Measurements from ENCODE around the gene MRPL24. TPM values are rescaled to one million over a fixed set of nuclear protein-coding genes. Genes with fewer than 3 reads are reported as not detected.
A peak's percentile ranks its signal among the peaks of the same experiment; 100 is the strongest.

The MRPL24 gene
- total RNA-seq, 4 donors from 2014 or later = 22.9 to 55.6 (median 35.9) TPM

DNA sequence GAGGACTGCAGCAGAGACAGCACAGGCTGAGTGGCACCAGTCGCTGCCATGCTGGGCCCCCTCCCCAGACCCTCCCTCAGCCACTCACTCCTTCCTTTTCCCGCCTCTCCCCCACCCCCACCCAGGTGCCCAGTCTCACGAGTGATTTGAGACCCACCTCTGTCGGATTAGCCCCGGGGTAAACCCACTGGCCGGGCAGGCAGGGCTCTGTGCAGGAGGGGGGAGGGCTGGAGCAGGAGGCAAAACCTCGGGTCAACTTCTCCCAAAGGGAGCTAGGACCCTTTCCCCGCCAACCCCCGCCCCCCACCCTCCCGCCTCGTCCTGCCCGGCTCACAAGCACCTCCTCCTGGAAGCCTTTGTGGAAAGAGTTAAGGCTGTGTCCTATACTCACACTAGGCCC is 3.5 kb upstream of the MRPL24 start:
- no peak for TF ChIP-seq POLR2A (IDR thresholded peaks at IDR 0.05)
- TF ChIP-seq CTCF (IDR thresholded peaks at IDR 0.05) = no peak
- DNase-seq = no peak
- H3K36me3 ChIP-seq = peaks cover 9 to 18% of the 10 kb centered on the region in 2 donors
- H3K4me1 ChIP-seq = peaks cover 47 to 50% of the 10 kb centered on the region in 2 donors
- no peaks in the 10 kb centered on the region for H3K9me3 ChIP-seq
- no peaks in the 10 kb centered on the region for H3K27me3 ChIP-seq
- H3K4me3 ChIP-seq (replicated peaks in 1 of 3) = no peak overlapping the region
- WGBS, 2 donors = 76 to 79% methylated on average over 7 to 12 of the region's 12 CpGs
- intact Hi-C loops (cut with DNase I) = no loop called here
- no peak overlapping the region for H3K27ac ChIP-seq

- TF ChIP-seq CTCF (IDR thresholded peaks at IDR 0.05) (no peak), POLR2A (IDR thresholded peaks at IDR 0.05) (no peak)
- Histone ChIP-seq H3K27me3 (no peaks in the 10 kb centered on the region), H3K36me3 (peaks cover 9 to 18% of the 10 kb centered on the region in 2 donors), H3K4me3 (replicated peaks in 1 of 3) (no peak overlapping the region), H3K4me1 (peaks cover 40 to 43% of the 10 kb centered on the region in 2 donors), H3K9me3 (no peaks in the 10 kb centered on the region), H3K27ac (no peak overlapping the region)
- intact Hi-C loops (cut with DNase I) = no loop called here
- 86 to 88% methylated on average over 14 of the region's 14 CpGs for WGBS, 2 donors
- DNase-seq = no peak
Observed at GRCh38 chr1:156743367-156744302, 2.7 kb upstream of the MRPL24 start.

DNA sequence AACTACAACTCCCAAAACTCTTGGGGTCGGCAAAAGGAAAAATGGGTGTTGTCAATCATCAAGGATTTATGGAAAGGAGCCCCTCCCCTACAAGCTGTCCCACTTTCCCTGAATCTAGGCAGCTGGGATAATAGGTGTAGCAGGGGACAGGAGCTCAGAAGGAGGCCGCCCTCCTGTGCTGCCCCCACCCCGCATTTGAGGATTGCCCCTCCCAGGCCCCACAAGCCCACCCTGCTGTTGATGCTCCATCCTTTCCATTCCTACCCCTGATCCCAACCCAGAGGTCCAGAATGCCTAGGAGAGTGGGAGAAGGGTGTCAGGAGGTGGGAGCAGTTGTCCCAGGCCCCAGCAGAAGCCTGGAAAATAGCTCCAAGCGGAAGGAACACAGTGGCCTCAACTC is 1.9 kb upstream of the MRPL24 start:
- Histone ChIP-seq H3K36me3 (peaks cover 9 to 18% of the 10 kb centered on the region in 2 donors), H3K27me3 (no peaks in the 10 kb centered on the region), H3K27ac (no peak overlapping the region), H3K9me3 (no peaks in the 10 kb centered on the region), H3K4me3 (replicated peaks in 1 of 3) (no peak overlapping the region), H3K4me1 (peaks cover 32 to 34% of the 10 kb centered on the region in 2 donors)
- intact Hi-C loops (cut with DNase I) = no loop called here
- WGBS, 2 donors = 98 to 99% methylated on average over 4 of the region's 4 CpGs
- DNase-seq = no peak
- TF ChIP-seq POLR2A (IDR thresholded peaks at IDR 0.05) (no peak), CTCF (IDR thresholded peaks at IDR 0.05) (no peak)

- DNase-seq = no peak
- 70 to 88% methylated on average over 3 of the region's 3 CpGs for WGBS, 2 donors
- TF ChIP-seq POLR2A (IDR thresholded peaks at IDR 0.05) (no peak), CTCF (IDR thresholded peaks at IDR 0.05) (no peak)
- intact Hi-C loops (cut with DNase I) = no loop called here
- peak overlapping the region in 1 of 3 donors; percentile 87 for H3K27ac ChIP-seq
- H3K36me3 ChIP-seq = peaks cover 13 to 18% of the 10 kb centered on the region in 2 donors
- no peak overlapping the region for H3K4me3 ChIP-seq (replicated peaks in 1 of 3)
- H3K27me3 ChIP-seq = no peaks in the 10 kb centered on the region
- H3K4me1 ChIP-seq = peaks cover 26 to 28% of the 10 kb centered on the region in 2 donors
- H3K9me3 ChIP-seq = no peaks in the 10 kb centered on the region
Observed at GRCh38 chr1:156742017-156742416, 1.1 kb upstream of the MRPL24 start.

GRCh38 chr1:156741481-156741983 is 644 bp upstream of the MRPL24 start:
- peak overlapping the region; percentile 76 to 93 (median 87) for H3K27ac ChIP-seq
- TF ChIP-seq POLR2A (IDR thresholded peaks at IDR 0.05) = no peak
- TF ChIP-seq CTCF (IDR thresholded peaks at IDR 0.05) = no peak
- intact Hi-C loops (cut with DNase I) = no loop called here
- no peaks in the 10 kb centered on the region for H3K27me3 ChIP-seq
- WGBS, 2 donors = 51 to 55% methylated on average over 8 of the region's 8 CpGs
- peaks cover 25% of the 10 kb centered on the region in 2 donors for H3K4me1 ChIP-seq
- DNase-seq = no peak
- no peaks in the 10 kb centered on the region for H3K9me3 ChIP-seq
- peak overlapping the region in 1 of 3 donors; percentile 53 for H3K4me3 ChIP-seq (replicated peaks in 1 of 3)
- H3K36me3 ChIP-seq = peaks cover 18% of the 10 kb centered on the region in 2 donors
